ENCODE data around the gene NOTO. TPM values are rescaled to one million over a fixed set of nuclear protein-coding genes. Genes with fewer than 3 reads are reported as not detected.

The NOTO gene
- total and polyA plus RNA-seq, 2 donors (not counting 1 experiment from before 2014, with no cell fraction given), result not detected

- Histone ChIP-seq H3K27ac (ENCODE audit: insufficient read depth, low read length) (no peak overlapping the region), H3K9ac (ENCODE audit: insufficient read depth, low read length) (no peak overlapping the region), H3K4me2 (ENCODE audit: extremely low read depth, insufficient read depth, low read length) (no peak overlapping the region), H3K36me3 (ENCODE audit: control insufficient read depth, insufficient read depth, low read length) (peaks cover 18% of the 10 kb centered on the region), H3K9me3 (ENCODE audit: control insufficient read depth, insufficient read depth, low read depth, low read length) (no peaks in the 10 kb centered on the region), H3K4me1 (ENCODE audit: control insufficient read depth, extremely low read depth, insufficient read depth, low read length) (no peaks in the 10 kb centered on the region), H3K4me3 (replicated peaks in 1 of 4; ENCODE audit: control extremely low read depth in 1 of 4, insufficient read depth in 1 of 4, low read depth in 3 of 4, low read length in 4 of 4) (no peak overlapping the region), H2AFZ (ENCODE audit: low read length) (no peak overlapping the region), H4K20me1 (ENCODE audit: control insufficient read depth, extremely low read depth, insufficient read depth, low read length) (no peaks in the 10 kb centered on the region), H3K27me3 (ENCODE audit: control insufficient read depth, insufficient read depth, low read length) (no peaks in the 10 kb centered on the region), H3K79me2 (ENCODE audit: control insufficient read depth, insufficient read depth, low read length) (no peaks in the 10 kb centered on the region)
- DNase-seq (ENCODE audit: low read depth in 2 of 2), result no peak
- TF ChIP-seq EZH2 (IDR thresholded peaks at IDR 0.05; ENCODE audit: low read length, missing control alignments) (no peak), CTCF (conservative IDR thresholded peaks at IDR 0.05 in 1 of 2, IDR thresholded peaks at IDR 0.05 in 1 of 2; ENCODE audit: low read depth in 1 of 2, low read length in 2 of 2) (no peak)
These were observed 52.8 kb downstream of the NOTO start for GRCh38 chr2:73255007-73255644.

GRCh38 chr2:73255907-73256617 lies 53.7 kb downstream of the NOTO start:
- peaks cover 11% of the 10 kb centered on the region for H3K36me3 ChIP-seq (ENCODE audit: control insufficient read depth, insufficient read depth, low read length)
- H3K4me3 ChIP-seq (replicated peaks in 1 of 4; ENCODE audit: control extremely low read depth in 1 of 4, insufficient read depth in 1 of 4, low read depth in 3 of 4, low read length in 4 of 4), result no peak overlapping the region
- no peak overlapping the region for H2AFZ ChIP-seq (ENCODE audit: low read length)
- DNase-seq (ENCODE audit: low read depth in 2 of 2), result no peak
- no peaks in the 10 kb centered on the region for H3K4me1 ChIP-seq (ENCODE audit: control insufficient read depth, extremely low read depth, insufficient read depth, low read length)
- TF ChIP-seq EZH2 (IDR thresholded peaks at IDR 0.05; ENCODE audit: low read length, missing control alignments), result no peak
- TF ChIP-seq CTCF (conservative IDR thresholded peaks at IDR 0.05 in 1 of 2, IDR thresholded peaks at IDR 0.05 in 1 of 2; ENCODE audit: low read depth in 1 of 2, low read length in 2 of 2), result no peak
- H3K4me2 ChIP-seq (ENCODE audit: extremely low read depth, insufficient read depth, low read length), result no peak overlapping the region
- no peaks in the 10 kb centered on the region for H3K9me3 ChIP-seq (ENCODE audit: control insufficient read depth, insufficient read depth, low read depth, low read length)
- H3K27me3 ChIP-seq (ENCODE audit: control insufficient read depth, insufficient read depth, low read length), result no peaks in the 10 kb centered on the region
- no peaks in the 10 kb centered on the region for H4K20me1 ChIP-seq (ENCODE audit: control insufficient read depth, extremely low read depth, insufficient read depth, low read length)
- no peak overlapping the region for H3K27ac ChIP-seq (ENCODE audit: insufficient read depth, low read length)
- no peaks in the 10 kb centered on the region for H3K79me2 ChIP-seq (ENCODE audit: control insufficient read depth, insufficient read depth, low read length)
- no peak overlapping the region for H3K9ac ChIP-seq (ENCODE audit: insufficient read depth, low read length)

- no peak for DNase-seq (ENCODE audit: low read depth in 2 of 2)
- Histone ChIP-seq H2AFZ (ENCODE audit: low read length) (no peak overlapping the region), H4K20me1 (ENCODE audit: control insufficient read depth, extremely low read depth, insufficient read depth, low read length) (no peaks in the 10 kb centered on the region), H3K9ac (ENCODE audit: insufficient read depth, low read length) (no peak overlapping the region), H3K4me2 (ENCODE audit: extremely low read depth, insufficient read depth, low read length) (no peak overlapping the region), H3K4me1 (ENCODE audit: control insufficient read depth, extremely low read depth, insufficient read depth, low read length) (no peaks in the 10 kb centered on the region), H3K4me3 (replicated peaks in 1 of 4; ENCODE audit: control extremely low read depth in 1 of 4, insufficient read depth in 1 of 4, low read depth in 3 of 4, low read length in 4 of 4) (no peak overlapping the region), H3K79me2 (ENCODE audit: control insufficient read depth, insufficient read depth, low read length) (no peaks in the 10 kb centered on the region), H3K9me3 (ENCODE audit: control insufficient read depth, insufficient read depth, low read depth, low read length) (no peaks in the 10 kb centered on the region), H3K36me3 (ENCODE audit: control insufficient read depth, insufficient read depth, low read length) (peaks cover 8% of the 10 kb centered on the region), H3K27ac (ENCODE audit: insufficient read depth, low read length) (no peak overlapping the region), H3K27me3 (ENCODE audit: control insufficient read depth, insufficient read depth, low read length) (no peaks in the 10 kb centered on the region)
- no peak for TF ChIP-seq EZH2 (IDR thresholded peaks at IDR 0.05; ENCODE audit: low read length, missing control alignments)
- TF ChIP-seq CTCF (conservative IDR thresholded peaks at IDR 0.05 in 1 of 2, IDR thresholded peaks at IDR 0.05 in 1 of 2; ENCODE audit: low read depth in 1 of 2, low read length in 2 of 2), result no peak
These were observed 54.2 kb downstream of the NOTO start for GRCh38 chr2:73256618-73256922.

All from fibroblast of lung (primary cell).